Fibroblast of lung (primary cell): ENCODE data around the gene LEPROT.

Experiments
- CTCF ChIP-seq, 2 donors: IDR thresholded peaks in 1 of 2; conservative IDR thresholded peaks in 1 of 2; 1 replicate in 1 of 2; 2 replicates in 1 of 2; pipeline ENCODE4 v1.5.1; 2011 to 2012; ENCODE audit warnings: low read length in 2 of 2, control low read depth in 1 of 2, inconsistent platforms in 1 of 2, low read depth in 1 of 2, mild to moderate bottlenecking in 1 of 2
- EZH2 ChIP-seq: IDR thresholded peaks from 2 replicates; pipeline ENCODE4 v1.5.1; 2012; ENCODE audit warnings: low read length, control low read depth, mild to moderate bottlenecking; ENCODE audit errors: missing control alignments

- TF ChIP-seq CTCF (conservative IDR thresholded peaks at IDR 0.05 in 1 of 2, IDR thresholded peaks at IDR 0.05 in 1 of 2; ENCODE audit: low read depth in 1 of 2, low read length in 2 of 2) (no peak), EZH2 (no peak)
These were observed 10.6 kb upstream of the LEPROT start for GRCh38 chr1:65409816-65410326.
